B cell (primary cell): Measurements from ENCODE around the gene GABRR3. TPM values are rescaled to one million over a fixed set of nuclear protein-coding genes. Genes with fewer than 3 reads are reported as not detected.

ENCODE experiments used
- ATAC-seq: fragments of 200-7000 bp; cut with Tn5 transposase; one replicate; pipeline ENCODE4 v1.10.0; 2021; ENCODE audit warnings: low read depth, mild to moderate bottlenecking, moderate number of reproducible peaks, moderate library complexity
- CTCF ChIA-PET: fragments of 350-600 bp; sonication (Branson Sonifier 250); formaldehyde crosslinking; loops from one replicate; lab custom pipeline; 2021; ENCODE audit warnings: antibody characterized with exemption, inconsistent platforms; lab: Charles Lee
- POLR2A ChIA-PET: fragments of 350-600 bp; sonication (Branson Sonifier 250); formaldehyde crosslinking; loops from one replicate; lab custom pipeline; 2021; ENCODE audit warnings: antibody characterized with exemption; lab: Charles Lee
- DNase-seq: peaks from one replicate; pipeline ENCODE4 v3.0.0; 2013
- H2AFZ ChIP-seq: 2 replicates; pipeline ENCODE4 v1.6.1; 2012; ENCODE audit warnings: mild to moderate bottlenecking, low read depth, low read length; ENCODE audit not compliant: insufficient read depth, poor library complexity, severe bottlenecking
- H3K27ac ChIP-seq, 2 donors: 1 replicate in 1 of 2; 2 replicates in 1 of 2; pipeline ENCODE4 v1.5.1; 2012 to 2013; ENCODE audit warnings: low read length in 2 of 2, mild to moderate bottlenecking in 2 of 2, moderate library complexity in 1 of 2
- H3K27me3 ChIP-seq, 4 experiments: fragments of 200-600 bp in 1 of 4; sonication (generic) in 1 of 4; replicated peaks in 1 of 4; 1 replicate in 2 of 4; 2 replicates in 2 of 4; pipeline versions ENCODE4 v1.6.1 to v1.7.0; 2013 to 2016; ENCODE audit warnings: low read length in 3 of 4, mild to moderate bottlenecking in 2 of 4, mixed read lengths in 1 of 4, moderate library complexity in 1 of 4; ENCODE audit not compliant: insufficient read depth in 4 of 4, control insufficient read depth in 3 of 4; ENCODE audit errors: control extremely low read depth in 1 of 4
- H3K36me3 ChIP-seq, 2 experiments: replicated peaks in 1 of 2; 1 replicate in 1 of 2; 2 replicates in 1 of 2; pipeline versions ENCODE4 v1.6.1 to v1.7.1; 2013; ENCODE audit warnings: low read length in 1 of 2; ENCODE audit not compliant: insufficient read depth in 2 of 2, control insufficient read depth in 1 of 2; ENCODE audit errors: control extremely low read depth in 1 of 2, extremely low read depth in 1 of 2
- H3K4me1 ChIP-seq, 2 donors: fragments of 200-600 bp in 1 of 2; sonication (generic) in 1 of 2; 1 replicate in 1 of 2; 2 replicates in 1 of 2; pipeline versions ENCODE4 v1.5.1 to v1.6.1; 2013 to 2017; ENCODE audit warnings: low read length in 2 of 2; ENCODE audit not compliant: control insufficient read depth in 2 of 2, insufficient read depth in 2 of 2
- H3K4me2 ChIP-seq: replicated peaks from 2 replicates; pipeline ENCODE3; 2012; ENCODE audit warnings: mild to moderate bottlenecking, low read depth, low read length; ENCODE audit not compliant: poor library complexity, severe bottlenecking
- H3K4me3 ChIP-seq, 5 experiments: fragments of 200-600 bp in 1 of 5; sonication (generic) in 1 of 5; 1 replicate in 3 of 5; 2 replicates in 2 of 5; pipeline versions ENCODE4 v1.5.1 to v1.7.0; 2011 to 2016; ENCODE audit warnings: low read length in 4 of 5, mild to moderate bottlenecking in 4 of 5, low read depth in 2 of 5, control low read depth in 1 of 5, moderate library complexity in 1 of 5; ENCODE audit not compliant: insufficient read depth in 1 of 5; ENCODE audit errors: control extremely low read depth in 1 of 5, extremely low read depth in 1 of 5
- H3K79me2 ChIP-seq: fragments of 200-600 bp; sonication (generic); one replicate; pipeline ENCODE4 v1.6.0; 2016; ENCODE audit warnings: low read length; ENCODE audit not compliant: control insufficient read depth, insufficient read depth
- H3K9ac ChIP-seq: fragments of 200-600 bp; sonication (generic); 2 replicates; pipeline ENCODE4 v1.6.1; 2017; ENCODE audit warnings: mild to moderate bottlenecking, low read length, moderate library complexity
- H3K9me3 ChIP-seq, 3 donors: one replicate each; pipeline versions ENCODE4 v1.6.1 to v1.7.1; 2013; ENCODE audit warnings: low read length in 2 of 3; ENCODE audit not compliant: control insufficient read depth in 2 of 3, insufficient read depth in 1 of 3; ENCODE audit errors: control extremely low read depth in 1 of 3
- H4K20me1 ChIP-seq: 2 replicates; pipeline ENCODE4 v1.6.0; 2012; ENCODE audit warnings: mild to moderate bottlenecking, low read length; ENCODE audit not compliant: insufficient read depth, control insufficient read depth, poor library complexity, severe bottlenecking
- H3K27ac Mint-ChIP-seq: one replicate; pipeline ENCODE4 v1.8.0; 2021; ENCODE audit warnings: mixed read lengths
- H3K27me3 Mint-ChIP-seq: one replicate; pipeline ENCODE4 v1.8.0; 2021; ENCODE audit warnings: mixed read lengths
- H3K4me1 Mint-ChIP-seq: one replicate; pipeline ENCODE4 v1.8.0; 2021; ENCODE audit warnings: mixed read lengths
- H3K4me3 Mint-ChIP-seq: one replicate; pipeline ENCODE4 v1.8.0; 2021; ENCODE audit warnings: mixed read lengths
- H3K9me3 Mint-ChIP-seq: one replicate; pipeline ENCODE4 v1.8.0; 2022; ENCODE audit warnings: mixed read lengths; ENCODE audit not compliant: insufficient read depth
- EZH2 ChIP-seq: IDR thresholded peaks from 2 replicates; pipeline ENCODE4 v1.6.1; 2012; ENCODE audit warnings: borderline replicate concordance, low read depth, mild to moderate bottlenecking, moderate library complexity, low read length; ENCODE audit not compliant: insufficient read depth, poor library complexity, severe bottlenecking
- WGBS: methylation state at CpG from one replicate; pipeline ENCODE4 v1.1.5; 2013; ENCODE audit warnings: missing lambda C conversion rate; ENCODE audit not compliant: insufficient coverage; 5-methylcytosine and 5-hydroxymethylcytosine counted together
- intact Hi-C: fragments of 100-400 bp; cut with micrococcal nuclease; formaldehyde crosslinking; loops from one replicate; pipeline ENCODE4 v1.10.0; 2022
- polyA plus RNA-seq: library from polyadenylated mRNA; depleted of rRNA; stranded (reverse); fragments of >200 nt; gene quantifications from 2 replicates; pipeline ENCODE4 v1.2.3, GENCODE V29; 2012
- total RNA-seq, 2 donors: library from RNA; stranded (reverse); fragments of 120-200 nt in 1 of 2; gene quantifications; 1 replicate in 1 of 2; 2 replicates in 1 of 2; pipeline versions ENCODE4 v1.2.3 to v1.2.4, GENCODE V29; 2013 to 2022
- TF ChIP-seq, protein P1 (sequence below): fragments of 200-600 bp; IDR thresholded peaks from one replicate; pipeline ENCODE4 v1.8.0; 2022; ENCODE audit warnings: antibody characterized with exemption, mild to moderate bottlenecking

Gene GABRR3
- total and polyA plus RNA-seq, 2 donors (not counting 1 experiment from before 2014, with no cell fraction given), result not detected

DNA sequence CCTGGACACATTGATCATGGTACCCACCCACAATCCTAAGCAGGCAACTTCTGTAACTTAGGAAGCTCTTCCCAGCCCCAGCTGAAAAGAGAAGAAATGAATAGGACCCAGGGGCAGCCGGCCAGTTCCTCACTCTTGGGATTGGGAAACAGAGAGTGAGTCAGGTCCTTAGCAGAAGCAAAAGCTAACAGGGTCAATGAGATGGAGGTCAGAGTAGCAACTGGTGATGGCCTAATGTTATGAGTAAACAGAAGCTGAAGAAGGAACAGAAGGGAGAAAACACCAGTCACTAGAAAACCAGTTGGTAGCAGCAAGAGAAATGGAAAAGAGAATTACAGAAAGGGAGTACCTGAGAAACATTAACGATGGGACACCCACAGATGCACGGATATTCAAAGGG, 82.8 kb downstream of the GABRR3 start:
- ATAC-seq (no peak), DNase-seq (no peak)
- Mint-ChIP-seq H3K4me1 (peaks cover 12% of the 10 kb centered on the region), H3K9me3 (no peaks in the 10 kb centered on the region), H3K4me3 (no peak overlapping the region), H3K27me3 (no peaks in the 10 kb centered on the region), H3K27ac (no peak overlapping the region)
- Histone ChIP-seq H3K27me3 (no peaks in the 10 kb centered on the region), H3K27ac (no peak overlapping the region), H3K4me3 (no peak overlapping the region), H4K20me1 (no peaks in the 10 kb centered on the region), H3K36me3 (peaks cover 1 to 68% of the 10 kb centered on the region in 2 experiments), H3K4me1 (peaks cover 8 to 9% of the 10 kb centered on the region in 2 donors), H3K79me2 (no peaks in the 10 kb centered on the region), H3K9ac (no peak overlapping the region), H3K9me3 (no peaks in the 10 kb centered on the region), H2AFZ (no peak overlapping the region), H3K4me2 (no peak overlapping the region)
- CTCF ChIA-PET, result no interaction called here
- intact Hi-C loops, result no loop called here
- POLR2A ChIA-PET, result no interaction called here
- 100% methylated on average over 3 of the region's 3 CpGs for WGBS
- TF ChIP-seq EZH2, result no peak
- TF ChIP-seq, protein P1, sequence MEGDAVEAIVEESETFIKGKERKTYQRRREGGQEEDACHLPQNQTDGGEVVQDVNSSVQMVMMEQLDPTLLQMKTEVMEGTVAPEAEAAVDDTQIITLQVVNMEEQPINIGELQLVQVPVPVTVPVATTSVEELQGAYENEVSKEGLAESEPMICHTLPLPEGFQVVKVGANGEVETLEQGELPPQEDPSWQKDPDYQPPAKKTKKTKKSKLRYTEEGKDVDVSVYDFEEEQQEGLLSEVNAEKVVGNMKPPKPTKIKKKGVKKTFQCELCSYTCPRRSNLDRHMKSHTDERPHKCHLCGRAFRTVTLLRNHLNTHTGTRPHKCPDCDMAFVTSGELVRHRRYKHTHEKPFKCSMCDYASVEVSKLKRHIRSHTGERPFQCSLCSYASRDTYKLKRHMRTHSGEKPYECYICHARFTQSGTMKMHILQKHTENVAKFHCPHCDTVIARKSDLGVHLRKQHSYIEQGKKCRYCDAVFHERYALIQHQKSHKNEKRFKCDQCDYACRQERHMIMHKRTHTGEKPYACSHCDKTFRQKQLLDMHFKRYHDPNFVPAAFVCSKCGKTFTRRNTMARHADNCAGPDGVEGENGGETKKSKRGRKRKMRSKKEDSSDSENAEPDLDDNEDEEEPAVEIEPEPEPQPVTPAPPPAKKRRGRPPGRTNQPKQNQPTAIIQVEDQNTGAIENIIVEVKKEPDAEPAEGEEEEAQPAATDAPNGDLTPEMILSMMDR, result no peak

DNA sequence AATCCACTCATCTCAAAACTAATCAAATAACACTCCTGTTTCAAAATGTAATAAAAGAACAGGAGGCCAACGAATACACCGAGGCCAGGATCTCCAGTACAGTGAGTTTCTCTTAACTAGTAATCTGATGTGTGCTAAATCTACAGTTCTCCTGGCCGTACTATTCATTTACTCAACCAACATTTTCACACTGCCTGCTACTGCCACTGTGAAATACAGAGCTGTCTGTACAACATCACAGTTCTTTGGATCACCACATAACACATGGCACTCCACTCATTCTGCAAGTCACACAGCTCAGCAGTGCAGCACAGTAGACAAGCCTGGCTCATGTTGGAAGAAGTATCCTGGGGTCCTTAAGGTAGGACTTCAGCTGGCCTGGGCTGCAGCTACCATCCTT, 84.8 kb downstream of the GABRR3 start:
- no peak overlapping the region for H2AFZ ChIP-seq
- ATAC-seq (no peak), DNase-seq (no peak)
- ChIA-PET POLR2A (no interaction called here), CTCF (interaction anchor here (1.4 kb wide), 1 partner anchor 10 kb away, joined by 3 read pairs; no protein-coding TSS in a partner anchor)
- intact Hi-C loops, result no loop called here
- Mint-ChIP-seq H3K4me3 (no peak overlapping the region), H3K27ac (no peak overlapping the region), H3K27me3 (no peaks in the 10 kb centered on the region), H3K4me1 (peaks cover 12% of the 10 kb centered on the region), H3K9me3 (no peaks in the 10 kb centered on the region)
- H3K36me3 ChIP-seq, result peaks cover 1 to 82% of the 10 kb centered on the region in 2 experiments
- no peak for TF ChIP-seq EZH2
- TF ChIP-seq, protein P1, result no peak
- H3K4me1 ChIP-seq, result peaks cover 8 to 9% of the 10 kb centered on the region in 2 donors
- WGBS, result 80% methylated on average over 1 of the region's 3 CpGs
- H3K4me3 ChIP-seq, result no peak overlapping the region
- no peak overlapping the region for H3K27ac ChIP-seq
- H4K20me1 ChIP-seq, result no peaks in the 10 kb centered on the region
- no peaks in the 10 kb centered on the region for H3K27me3 ChIP-seq
- H3K4me2 ChIP-seq, result no peak overlapping the region
- no peak overlapping the region for H3K9ac ChIP-seq
- H3K79me2 ChIP-seq, result no peaks in the 10 kb centered on the region
- no peaks in the 10 kb centered on the region for H3K9me3 ChIP-seq
